ENCODE data around the gene PFKFB2. TPM values are rescaled to one million over a fixed set of nuclear protein-coding genes. Genes with fewer than 3 reads are reported as not detected.

Gene PFKFB2
- total RNA-seq, 2 experiments from 2014 or later = 3.1 to 3.5 TPM

GRCh38 chr1:207129053-207129452 is 76.0 kb downstream of the PFKFB2 start:
- ChIA-PET CTCF (interaction anchor here (0.6 kb wide), 1 partner anchor 51 kb away, joined by 3 read pairs; no protein-coding TSS in a partner anchor), POLR2A (no interaction called here)
- ATAC-seq = no peak
- Mint-ChIP-seq H3K27ac (no peak overlapping the region), H3K36me3 (ENCODE audit: low read depth) (peaks cover 7% of the 10 kb centered on the region), H3K27me3 (peaks cover 2% of the 10 kb centered on the region), H3K4me3 (no peak overlapping the region), H3K9me3 (ENCODE audit: low read depth) (peaks cover 32% of the 10 kb centered on the region), H3K4me1 (no peaks in the 10 kb centered on the region)
- intact Hi-C loops (cut with DNase I, micrococcal nuclease) = no loop called here
- DNase-seq = no peak

Other genes starting within 250 kb of the PFKFB2 start
- not detected for gene IL20, start 187.7 kb upstream of the PFKFB2 start, total RNA-seq
- 10 to 100 TPM in 1 of 2 experiments, 1 to 10 TPM in 1; 10.0 to 10.7 TPM for gene IL24, start 155.8 kb upstream of the PFKFB2 start, total RNA-seq
- gene FCMR, start 131.3 kb upstream of the PFKFB2 start, total RNA-seq = 10 to 100 TPM; 41.6 to 49.3 TPM
- under 1 TPM; 0.07 to 0.54 TPM for gene PIGR, start 106.8 kb upstream of the PFKFB2 start, total RNA-seq
- gene FCAMR, start 82.8 kb upstream of the PFKFB2 start, total RNA-seq = not detected
- gene C1orf116, start 20.5 kb upstream of the PFKFB2 start, total RNA-seq = under 1 TPM in 1 of 2 experiments, not detected in 1; 0.05 TPM
- 1 to 10 TPM; 5.3 to 6.0 TPM for gene YOD1, start 2.1 kb upstream of the PFKFB2 start, total RNA-seq
- gene C4BPB, start 35.6 kb downstream of the PFKFB2 start, total RNA-seq = 1 to 10 TPM; 1.3 to 1.4 TPM
- not detected for gene C4BPA, start 51.0 kb downstream of the PFKFB2 start, total RNA-seq